Activated T-cell treated with anti-CD3 and anti-CD28 coated beads, Interleukin-2, amount 50 U/mL, for 1 hour (primary cell): ENCODE data around the gene SMPD3.
A peak's percentile ranks its signal among the peaks of the same experiment; 100 is the strongest.

ENCODE experiments used
- DNase-seq: peaks from one replicate; pipeline ENCODE4 v3.0.0-alpha.2; 2020

Gene SMPD3

DNA sequence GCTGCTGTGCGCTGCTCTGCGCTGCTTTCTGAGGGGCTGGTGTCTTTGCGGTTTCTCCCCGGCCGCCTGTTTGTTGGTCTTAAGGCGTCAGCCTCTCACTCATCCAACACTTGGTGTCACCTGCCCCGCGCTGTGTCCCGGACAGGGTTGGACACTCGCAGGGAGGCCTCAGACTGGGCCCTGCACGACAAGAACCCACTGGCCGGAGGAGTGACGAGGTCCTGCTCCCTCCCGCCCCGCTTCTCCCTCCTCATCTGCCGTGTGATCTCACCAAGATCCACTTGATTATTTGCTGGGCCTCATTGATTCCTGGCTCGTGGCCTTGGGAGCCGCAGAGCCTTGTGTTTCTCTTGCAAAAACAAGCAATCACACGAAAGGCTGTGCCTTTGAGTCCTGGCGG, 80.9 kb downstream of the SMPD3 start:
- no peak for DNase-seq

DNA sequence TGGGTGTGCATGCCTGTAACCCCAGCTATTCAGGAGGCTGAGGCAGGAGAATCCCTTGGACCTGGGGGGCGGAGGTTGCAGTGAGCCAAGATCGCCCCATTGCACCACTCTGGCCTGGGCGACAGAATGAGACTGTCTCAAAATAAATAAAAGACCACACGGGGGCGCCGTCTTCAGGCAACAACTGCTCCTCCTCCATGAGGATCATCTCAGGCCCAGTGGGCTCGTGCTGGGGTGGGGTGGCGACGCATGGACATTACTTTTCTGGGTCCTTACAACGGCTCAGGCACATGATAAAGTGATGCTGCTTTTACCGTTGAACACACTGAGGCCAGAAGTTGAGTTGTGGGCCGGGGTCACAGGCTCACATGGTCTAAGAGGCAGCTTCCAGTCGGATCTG, 81.3 kb downstream of the SMPD3 start:
- DNase-seq, result no peak

DNA sequence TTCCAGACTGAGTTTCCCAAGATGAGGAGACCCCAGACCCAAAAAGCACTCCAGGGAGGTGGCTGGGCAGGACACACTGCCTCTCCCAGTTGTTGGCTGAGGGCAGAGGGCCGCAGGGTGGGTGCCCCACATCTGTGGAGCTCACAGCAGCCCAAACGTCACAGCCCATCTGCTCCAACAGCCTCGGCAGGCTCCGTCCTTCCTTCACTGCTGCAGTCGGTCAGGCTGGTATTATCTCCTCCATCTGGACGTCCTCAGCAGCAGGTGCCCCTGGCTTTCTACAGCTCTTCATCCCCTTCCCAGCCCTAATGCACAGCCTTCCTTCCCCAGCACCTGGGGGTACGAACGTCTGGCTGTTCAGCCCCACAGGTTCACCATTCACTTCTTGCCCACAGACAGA, 82.2 kb downstream of the SMPD3 start:
- no peak for DNase-seq

DNA sequence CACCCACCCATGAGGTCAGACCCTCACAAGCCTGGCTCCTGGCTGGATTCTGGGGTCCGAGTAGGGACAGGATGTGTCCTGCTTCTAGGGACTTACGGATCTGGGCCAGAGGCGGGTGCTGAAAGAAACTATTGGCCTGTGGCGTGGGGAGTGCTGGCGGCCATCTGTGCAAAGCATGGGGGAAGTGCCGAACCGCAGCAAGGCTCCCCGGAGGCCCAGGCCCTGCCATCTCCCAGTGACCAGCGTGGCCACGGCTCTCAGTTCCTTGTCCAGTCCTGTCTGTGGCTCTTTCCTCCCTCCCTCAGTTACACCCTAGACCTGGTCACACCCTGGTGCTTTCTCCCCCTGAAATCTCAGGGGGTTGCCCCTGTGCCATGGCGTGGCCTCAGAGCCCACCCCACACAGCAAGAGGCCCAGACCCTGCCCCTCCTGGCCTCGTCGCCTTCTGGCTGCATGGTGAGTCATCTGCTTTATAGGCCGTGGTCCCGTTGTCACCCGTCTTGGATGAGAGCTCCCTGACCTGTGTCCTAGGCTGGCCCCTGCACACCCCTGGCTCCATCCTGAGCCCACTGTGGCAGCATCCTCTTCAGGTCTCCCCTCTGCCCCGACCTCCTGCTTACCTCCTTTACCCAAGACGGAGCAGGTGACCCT, 83.0 kb downstream of the SMPD3 start:
- no peak for DNase-seq

DNA sequence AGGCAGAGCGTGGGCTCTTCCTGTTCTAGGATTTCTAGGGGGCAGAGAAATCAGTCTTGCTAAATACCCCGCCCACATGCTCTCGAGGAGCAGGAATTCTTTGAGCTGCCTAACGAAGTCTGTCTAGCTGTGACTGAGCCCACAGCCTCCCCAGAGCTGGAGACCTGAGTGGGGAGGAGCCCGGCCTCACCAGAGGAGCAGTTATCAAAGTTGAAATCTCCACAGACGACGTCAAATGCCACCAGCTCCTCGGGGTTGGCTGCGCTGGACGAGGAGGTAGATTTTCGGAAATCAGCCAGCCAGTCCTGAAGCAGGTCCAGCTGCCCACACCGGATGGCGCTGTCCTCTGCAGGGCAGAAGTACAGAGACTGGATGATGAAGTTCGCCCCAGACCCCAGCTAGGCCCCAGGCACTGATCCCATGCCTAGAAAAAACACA, 83.7 kb downstream of the SMPD3 start:
- no peak for DNase-seq

DNA sequence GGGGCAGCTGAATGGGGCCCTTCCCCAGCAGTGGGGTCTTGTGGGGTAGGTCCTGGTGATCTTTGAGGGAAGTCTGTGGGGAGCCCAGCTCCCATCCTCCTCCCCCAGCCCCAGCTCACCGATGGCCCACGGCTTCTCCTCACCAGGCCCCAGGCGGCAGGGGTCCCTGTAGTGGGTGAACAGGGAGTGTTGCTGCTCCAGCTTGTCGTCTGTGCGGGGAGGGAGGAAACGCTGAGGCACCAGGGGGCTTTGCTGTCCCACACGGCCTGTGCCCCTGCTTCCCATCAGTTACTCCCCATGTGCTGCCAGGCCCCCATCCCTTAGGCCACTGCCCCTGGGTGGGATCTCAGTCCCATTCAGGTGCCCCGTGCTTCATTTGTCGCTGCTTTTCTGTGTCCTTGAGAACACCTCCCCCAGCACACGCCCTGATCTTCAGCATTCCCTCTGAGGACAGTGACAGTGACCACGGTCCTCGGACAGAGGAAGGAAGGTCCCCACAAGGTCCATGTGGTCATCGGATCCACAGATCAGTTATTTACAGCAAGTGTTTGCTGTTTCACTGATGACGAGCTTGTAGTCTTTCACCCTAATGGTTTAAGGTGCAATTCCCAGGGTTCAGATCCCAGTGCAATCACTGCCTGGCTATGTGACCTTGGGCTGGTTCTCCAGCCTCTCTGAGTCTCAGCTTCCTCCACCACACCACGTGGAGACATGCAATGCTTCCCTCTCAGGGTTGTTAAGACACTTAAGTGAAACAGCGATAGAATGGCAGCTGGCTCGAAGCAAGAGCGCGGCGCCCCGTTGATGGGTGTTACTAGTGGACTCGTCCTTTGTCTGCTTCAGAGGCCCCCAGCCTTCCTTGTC, 84.4 kb downstream of the SMPD3 start:
- DNase-seq, result no peak

DNA sequence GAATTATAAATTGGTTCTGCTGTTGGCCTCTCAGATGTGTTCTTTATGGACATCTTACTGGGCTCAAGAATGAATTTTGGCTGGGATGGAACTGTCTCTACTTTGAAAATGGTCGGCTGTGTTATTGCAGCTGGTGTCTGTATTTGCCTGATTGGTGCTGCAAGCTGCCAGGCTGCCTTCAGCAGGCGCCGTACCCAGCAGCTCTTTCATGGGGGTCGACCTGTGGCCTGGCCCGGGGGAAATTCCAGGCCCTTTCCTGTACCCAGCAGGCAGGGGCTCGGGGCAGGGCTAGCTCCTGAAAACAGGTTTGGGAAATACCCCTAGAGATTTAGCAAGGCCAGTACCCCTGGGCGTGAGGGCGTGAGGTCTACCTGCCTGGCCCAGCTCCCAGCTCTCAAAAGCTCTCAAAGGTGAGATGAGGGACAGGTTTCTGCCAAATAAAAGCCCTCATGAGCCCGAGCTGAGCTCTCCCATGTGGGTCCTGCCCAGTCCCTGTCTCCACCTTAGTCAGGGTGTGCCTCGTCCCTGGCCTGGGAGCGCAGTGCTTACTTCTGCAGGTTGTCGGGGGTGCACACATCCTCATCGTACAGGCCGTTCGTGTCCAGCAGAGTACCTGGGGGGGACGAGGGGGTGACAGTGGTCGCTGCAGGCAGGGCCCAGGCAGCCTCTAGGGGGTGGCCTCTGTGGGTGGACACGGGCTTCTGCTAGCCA, 85.2 kb downstream of the SMPD3 start:
- DNase-seq, result no peak

DNA sequence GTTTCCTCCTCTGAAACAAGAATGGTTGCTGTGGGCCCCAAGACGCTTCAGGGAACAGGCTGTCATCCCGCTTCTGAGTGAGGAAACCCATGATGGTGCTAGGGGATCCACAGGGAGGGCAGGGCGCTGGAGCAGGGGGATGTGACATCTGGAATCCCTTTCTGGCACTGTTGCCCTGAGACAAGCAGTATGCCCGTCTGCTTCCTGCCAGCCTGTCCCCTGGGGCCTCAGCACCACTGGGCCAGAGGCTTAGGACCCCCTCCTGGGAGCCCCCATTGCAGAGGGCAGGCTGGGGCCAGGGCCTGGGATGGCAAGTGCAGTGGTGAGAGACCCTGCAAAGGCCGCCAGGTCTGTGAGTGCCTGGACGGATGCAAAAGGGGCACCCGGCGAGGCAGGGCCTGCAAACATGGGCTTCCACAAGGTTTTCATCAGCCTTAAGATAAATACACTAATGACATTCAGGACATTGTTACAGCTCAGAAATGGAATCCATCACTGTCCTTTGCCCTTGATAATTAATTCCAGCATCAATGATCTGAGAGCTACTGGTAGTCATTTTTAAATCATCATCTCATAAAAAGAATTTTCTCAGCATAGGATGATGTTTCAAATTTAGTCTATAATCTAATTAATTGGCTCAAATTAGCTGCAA, 85.9 kb downstream of the SMPD3 start:
- no peak for DNase-seq

DNA sequence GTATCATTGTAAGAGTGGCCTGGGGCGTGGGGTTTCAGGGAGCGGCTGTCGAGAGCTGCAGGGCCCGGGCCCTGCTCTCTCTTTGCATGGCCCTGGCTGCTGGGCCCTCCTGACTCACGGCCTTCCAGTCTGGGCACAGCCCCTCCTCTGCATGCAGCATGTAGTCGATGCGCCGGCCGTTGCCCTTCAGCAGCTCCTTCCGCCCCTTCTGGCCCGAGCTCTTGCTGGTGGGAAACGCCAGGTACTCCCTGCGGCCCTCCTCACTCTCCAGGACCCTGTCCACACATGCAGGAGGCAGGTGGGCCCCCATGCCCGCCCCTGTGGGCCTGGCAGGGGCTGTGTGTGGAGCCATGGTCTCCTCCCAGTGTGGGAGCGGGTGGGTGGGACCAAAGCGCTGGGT, 86.8 kb downstream of the SMPD3 start:
- no peak for DNase-seq

DNA sequence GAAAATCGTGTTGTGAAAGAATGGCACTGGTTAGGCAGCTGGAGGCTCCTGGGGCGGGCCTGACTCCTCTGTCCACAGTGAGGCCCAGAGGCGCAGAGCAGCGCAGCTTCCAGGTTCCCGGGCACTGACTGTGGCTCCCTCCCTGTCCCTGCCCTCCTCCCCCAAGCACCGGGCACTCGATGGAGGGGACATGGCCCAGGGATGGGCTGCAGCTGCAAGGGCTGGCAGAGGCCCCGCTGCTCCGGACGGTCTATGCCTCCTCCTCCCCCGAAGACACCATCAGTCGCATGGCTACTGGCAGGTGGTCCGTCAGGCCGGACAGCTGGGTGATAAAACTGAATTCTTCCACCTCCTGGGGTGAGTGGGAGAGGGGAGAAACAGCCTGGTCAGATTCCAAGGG, 87.4 kb downstream of the SMPD3 start:
- DNase-seq, result no peak

DNA sequence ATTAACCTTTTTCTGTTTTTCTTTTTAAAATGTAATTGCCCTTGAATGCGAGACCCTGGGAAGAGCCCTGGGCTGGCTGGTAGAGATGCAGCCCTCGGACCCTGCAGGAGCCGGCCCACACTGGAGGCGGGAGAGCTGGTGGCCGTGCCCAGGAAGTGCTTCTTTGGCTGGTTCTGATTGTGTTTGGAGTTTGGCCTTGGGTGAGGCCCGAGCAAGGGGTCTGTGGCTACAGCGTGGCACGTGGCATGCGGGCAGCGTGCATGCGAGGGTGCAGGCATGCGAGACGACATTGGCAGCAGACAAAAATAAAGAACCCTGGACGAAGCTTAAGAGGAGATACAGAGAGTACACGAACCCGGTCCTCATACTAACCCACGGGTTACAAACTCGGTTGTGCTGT, 87.8 kb downstream of the SMPD3 start:
- no peak for DNase-seq

DNA sequence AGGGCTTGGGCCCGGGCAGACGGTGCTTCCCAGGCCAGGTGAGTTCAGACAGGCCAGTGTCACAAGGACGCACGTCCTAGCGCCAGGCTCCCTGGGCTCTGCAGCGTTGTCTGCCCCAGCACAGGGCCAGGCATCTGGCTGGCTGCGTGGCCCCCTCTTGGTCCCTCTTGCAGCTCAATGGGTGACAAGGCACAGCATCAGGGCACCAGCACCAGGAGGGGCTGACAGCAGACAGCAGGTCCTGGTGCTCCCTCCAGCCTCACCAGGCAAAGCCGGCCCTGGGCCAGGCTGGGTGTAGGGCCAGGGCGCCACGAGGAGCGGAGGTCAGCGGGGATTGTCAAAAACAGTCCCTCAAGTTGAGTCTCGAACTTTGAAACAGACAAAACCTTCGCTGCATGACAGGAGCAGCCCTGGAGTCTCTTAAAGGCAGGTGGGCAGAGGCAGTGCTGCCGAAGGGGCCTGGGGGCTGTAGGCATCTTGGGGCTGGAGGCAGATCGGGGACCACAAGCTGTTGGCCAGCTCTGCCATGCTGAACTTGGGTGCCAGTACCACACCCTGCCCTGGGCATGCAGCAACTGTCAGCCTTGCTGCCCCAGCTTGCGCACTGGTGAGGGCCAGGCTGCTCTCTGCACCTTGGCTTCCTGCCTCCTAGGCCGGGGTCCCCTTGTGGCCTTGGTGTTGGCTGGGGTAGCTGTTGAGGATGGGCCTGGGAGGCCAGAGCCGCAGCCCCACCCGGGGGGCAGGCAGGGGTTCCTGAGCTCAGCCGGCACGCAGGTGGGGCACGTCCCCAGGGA, 88.7 kb downstream of the SMPD3 start:
- DNase-seq, result no peak

DNA sequence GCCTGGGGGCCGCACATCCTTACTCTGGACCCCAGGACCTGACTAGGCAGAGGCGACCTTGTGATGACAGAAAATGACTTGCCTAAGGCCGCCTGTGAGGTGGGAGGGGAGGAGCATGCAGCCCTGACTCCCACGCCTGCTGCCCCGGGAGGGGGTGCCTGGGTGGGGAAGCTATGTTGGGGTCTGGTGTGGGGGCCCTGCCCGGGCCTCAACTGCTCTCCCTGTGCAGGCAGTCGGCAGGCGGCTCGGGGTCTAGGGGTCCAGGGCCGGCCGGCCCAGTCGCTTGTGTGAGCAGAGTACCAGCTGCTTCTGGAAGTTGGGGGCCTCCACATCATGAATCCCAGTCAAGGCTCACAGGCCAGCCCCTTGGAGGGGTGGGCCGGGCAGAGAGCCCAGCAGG, 89.4 kb downstream of the SMPD3 start:
- DNase-seq, result no peak

DNA sequence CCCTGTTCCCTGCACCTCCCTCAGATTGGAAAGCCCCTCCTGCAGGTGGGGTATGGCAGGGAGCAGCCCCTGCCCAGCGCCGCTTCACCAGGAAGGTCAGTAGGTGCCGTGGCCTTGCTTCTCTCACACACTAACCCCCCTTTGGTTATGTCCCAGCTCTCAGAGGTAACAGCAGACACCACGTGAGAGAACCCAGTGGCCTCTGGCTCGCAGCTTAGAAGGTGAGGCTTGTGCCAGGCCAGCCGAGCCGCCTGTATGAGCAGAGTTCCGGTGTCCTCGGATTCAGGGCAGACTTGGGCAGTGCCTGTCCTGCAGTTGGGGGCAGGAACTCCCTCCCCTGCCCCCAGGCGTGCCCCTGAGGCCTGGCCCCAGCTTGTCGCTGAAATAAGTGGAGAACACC, 90.4 kb downstream of the SMPD3 start:
- DNase-seq, result no peak

DNA sequence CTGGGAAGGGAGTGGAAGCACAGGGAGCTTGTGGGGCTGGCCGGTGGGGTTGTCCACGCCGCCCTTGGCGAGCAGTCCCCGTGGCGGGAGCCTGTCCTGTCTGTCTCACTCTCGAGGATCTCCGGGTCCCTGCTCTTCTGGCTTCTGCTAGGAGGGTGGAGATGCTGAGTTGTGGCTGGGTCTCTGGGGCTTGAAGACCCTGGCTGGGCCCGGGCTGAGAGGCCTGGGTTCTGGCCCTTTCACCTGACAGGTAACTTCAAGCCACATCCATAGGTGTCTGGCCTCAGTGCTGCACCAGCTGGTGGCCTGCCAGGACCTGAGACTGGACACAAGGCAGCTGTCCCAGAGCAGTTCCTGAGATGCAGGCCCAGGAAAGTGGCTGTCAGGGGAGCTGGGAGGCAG, 90.8 kb downstream of the SMPD3 start:
- no peak for DNase-seq

DNA sequence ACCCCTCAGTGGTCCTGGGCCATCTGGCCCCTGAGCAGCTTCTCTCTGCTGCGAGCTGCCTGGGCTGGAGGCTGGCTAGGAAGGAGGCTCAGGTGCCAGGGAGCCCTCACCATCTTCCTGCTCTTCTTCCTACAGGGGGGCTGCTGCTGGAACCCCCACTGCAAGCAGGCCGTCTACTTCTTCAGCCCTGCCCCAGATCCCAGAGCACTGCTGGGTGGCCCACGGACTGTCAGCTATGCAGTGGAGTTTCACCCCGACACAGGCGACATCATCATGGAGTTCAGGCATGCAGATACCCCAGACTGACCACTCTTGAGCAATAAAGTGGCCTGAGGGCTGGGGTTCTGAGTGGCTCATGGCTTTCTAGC, 91.4 kb downstream of the SMPD3 start:
- DNase-seq, result no peak

DNA sequence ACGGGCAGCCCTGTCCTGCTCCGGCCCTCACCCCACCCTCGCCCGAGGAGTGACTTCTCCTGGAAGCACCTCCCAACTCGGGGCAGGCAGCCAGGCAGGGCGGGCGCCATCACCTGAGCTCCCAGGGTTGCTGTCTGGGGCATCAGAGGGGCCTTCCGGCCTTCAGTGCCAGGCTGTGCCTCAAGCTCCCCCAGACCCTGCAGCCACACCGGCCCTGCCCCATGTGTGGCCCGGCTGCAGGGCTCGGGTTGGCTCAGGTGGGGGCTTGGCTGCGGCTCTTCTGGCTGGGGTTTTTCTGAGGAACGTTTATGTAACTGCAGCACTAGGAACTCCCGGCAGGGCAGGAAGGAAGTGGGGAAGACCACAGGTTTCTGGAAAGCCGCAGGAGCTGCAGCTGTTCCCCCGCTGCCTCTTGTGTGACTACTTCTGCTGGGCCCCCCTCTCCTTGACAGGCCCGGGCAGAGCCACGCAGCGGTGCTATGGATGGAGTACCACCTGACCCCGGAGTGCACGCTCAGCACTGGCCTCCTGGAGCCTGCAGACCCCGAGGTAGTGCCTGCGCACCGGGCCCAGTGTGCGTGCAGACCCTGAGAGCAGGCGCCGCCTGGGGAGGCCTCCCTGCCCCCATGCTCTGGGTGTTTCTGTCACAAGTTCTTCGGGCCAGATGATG, 91.9 kb downstream of the SMPD3 start:
- DNase-seq, result peak; percentile 66

DNA sequence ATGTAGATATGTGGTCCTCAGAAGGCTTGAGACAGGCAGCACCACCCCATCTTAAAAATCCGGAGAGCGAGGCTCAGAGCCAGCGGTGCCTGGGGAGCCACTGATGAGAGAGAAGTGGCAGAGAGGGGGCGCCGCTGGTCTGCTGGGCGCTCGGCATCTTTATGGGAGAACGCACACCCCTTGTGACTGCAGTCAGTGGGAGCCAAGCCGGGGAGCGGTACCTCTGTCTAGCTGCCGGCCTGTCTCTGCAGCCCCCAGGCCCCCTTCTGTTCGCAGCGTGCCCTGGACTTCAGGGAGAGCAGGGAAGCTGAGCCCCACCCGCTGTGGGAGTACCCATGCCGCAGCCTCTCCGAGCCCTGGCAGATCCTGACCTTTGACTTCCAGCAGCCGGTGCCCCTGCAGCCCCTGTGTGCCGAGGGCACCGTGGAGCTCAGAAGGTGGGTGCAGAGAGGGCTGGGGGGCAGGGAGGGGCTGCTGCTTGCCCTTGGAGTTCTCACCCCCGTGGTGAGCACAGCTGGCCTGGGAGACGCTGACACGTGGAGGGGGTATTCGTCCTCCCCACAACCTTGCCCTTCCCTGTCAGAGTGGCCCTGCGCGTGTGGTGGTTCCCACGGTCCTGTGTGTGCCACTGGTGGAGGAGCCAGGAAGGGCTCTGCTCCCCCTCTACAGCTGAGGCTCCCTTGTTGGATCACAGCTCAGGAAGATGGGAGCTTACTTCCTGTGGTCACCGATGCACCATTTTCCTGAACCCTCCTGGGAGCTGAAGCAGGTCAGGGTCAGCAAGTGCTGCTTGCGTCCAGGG, 92.7 kb downstream of the SMPD3 start:
- DNase-seq, result peak; percentile 27

DNA sequence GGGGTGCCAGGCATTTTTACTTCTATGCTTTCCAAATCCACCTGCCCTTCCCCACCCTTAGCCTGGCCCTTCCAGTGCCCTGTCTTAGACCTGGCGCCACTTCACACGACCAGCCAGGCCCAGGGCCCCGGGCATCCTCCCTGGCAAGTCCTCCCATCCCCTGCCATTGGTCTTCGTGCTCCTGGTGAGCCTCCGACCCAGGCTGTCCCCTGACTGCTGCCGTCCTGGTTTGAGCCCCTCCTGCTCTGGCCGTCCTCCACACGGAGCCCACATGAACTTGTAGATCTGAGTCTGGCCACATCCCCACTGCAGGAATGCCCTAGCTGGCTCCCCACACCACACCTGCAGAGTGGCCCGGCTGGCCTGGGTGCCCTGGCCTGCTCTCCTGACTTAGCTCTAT, 93.5 kb downstream of the SMPD3 start:
- no peak for DNase-seq

DNA sequence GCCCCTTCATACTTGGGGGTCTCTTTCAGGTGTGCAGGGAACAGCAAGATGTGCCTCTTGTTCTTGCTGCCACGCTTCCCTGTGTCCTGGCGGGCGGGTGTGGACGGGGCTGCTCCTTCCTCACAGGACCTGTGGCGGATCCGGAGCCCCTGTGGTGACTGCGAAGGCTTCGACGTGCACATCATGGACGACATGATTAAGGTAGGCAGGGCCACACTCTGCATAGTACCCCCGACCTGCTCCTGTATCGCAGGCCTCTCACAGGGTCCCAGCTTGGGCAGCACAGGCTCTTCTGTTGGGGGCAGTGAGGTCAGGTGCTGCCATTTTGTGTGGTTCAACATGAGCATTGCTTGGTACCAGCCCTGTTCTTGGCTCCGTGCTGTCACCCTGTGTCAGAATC, 94.9 kb downstream of the SMPD3 start:
- no peak for DNase-seq

DNA sequence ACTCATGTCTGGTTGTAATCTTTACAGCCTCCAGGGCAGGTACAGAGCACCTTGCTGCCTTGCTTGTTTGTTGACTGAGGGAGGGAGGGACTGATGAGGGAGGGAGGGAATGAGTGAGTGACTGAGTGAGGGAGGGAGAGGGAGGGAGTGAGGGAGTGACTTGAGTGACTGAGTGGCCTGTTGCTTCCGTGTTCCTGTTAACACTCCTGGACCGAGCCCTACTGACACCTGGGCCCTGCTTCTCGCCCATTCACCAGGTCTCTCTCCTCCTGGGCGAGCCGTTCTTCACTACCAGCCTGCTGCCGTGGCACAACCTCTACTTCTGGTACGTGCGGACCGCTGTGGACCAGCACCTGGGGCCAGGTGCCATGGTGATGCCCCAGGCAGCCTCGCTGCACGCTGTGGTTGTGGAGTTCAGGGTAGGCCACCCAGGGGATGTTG, 96.3 kb downstream of the SMPD3 start:
- DNase-seq, result no peak
